Glutamatergic neuron (in vitro differentiated cells): ENCODE measurements around the gene ABCD3. TPM values are rescaled to one million over a fixed set of nuclear protein-coding genes. Genes with fewer than 3 reads are reported as not detected.
"Not testable (repeated sequence)": the region's sequence is repeated elsewhere in the genome, so short reads cannot be mapped to it uniquely, and the experiment has no call there.

Experiments used
- DNase-seq: peaks from one replicate; pipeline ENCODE4 v3.0.0; 2022
- H3K27ac Mint-ChIP-seq: one replicate; pipeline ENCODE4 v1.8.0; 2020; ENCODE audit warnings: mild to moderate bottlenecking, mixed read lengths, inconsistent platforms; ENCODE audit not compliant: unreplicated experiment
- H3K27me3 Mint-ChIP-seq: one replicate; pipeline ENCODE4 v1.8.0; 2020; ENCODE audit warnings: mild to moderate bottlenecking, moderate library complexity, mixed read lengths, inconsistent platforms; ENCODE audit not compliant: unreplicated experiment
- H3K36me3 Mint-ChIP-seq: one replicate; pipeline ENCODE4 v1.8.0; 2020; ENCODE audit warnings: mild to moderate bottlenecking, mixed read lengths, inconsistent platforms; ENCODE audit not compliant: unreplicated experiment
- H3K4me1 Mint-ChIP-seq: one replicate; pipeline ENCODE4 v1.8.0; 2020; ENCODE audit warnings: mild to moderate bottlenecking, low read depth, mixed read lengths, inconsistent platforms; ENCODE audit not compliant: unreplicated experiment
- H3K4me3 Mint-ChIP-seq: one replicate; pipeline ENCODE4 v1.8.0; 2020; ENCODE audit warnings: mild to moderate bottlenecking, mixed read lengths, inconsistent platforms; ENCODE audit not compliant: unreplicated experiment
- H3K9me3 Mint-ChIP-seq: one replicate; pipeline ENCODE4 v1.8.0; 2020; ENCODE audit warnings: mild to moderate bottlenecking, moderate library complexity, mixed read lengths, inconsistent platforms; ENCODE audit not compliant: unreplicated experiment
- CTCF ChIP-seq: fragments of 200-600 bp; sonication (generic); IDR thresholded peaks from one replicate; pipeline ENCODE4 v1.5.0; 2021; ENCODE audit not compliant: partially characterized antibody, unreplicated experiment
- total RNA-seq: library from RNA; stranded (reverse); fragmentation: NEBNext Ultra II Directional; extraction: Animal tissue kit (Norgen Biotek cat#: 25700); gene quantifications from one replicate; pipeline ENCODE4 v1.2.1, GENCODE V29; 2021; ENCODE audit not compliant: unreplicated experiment

ABCD3 gene
- total RNA-seq, 1 donor from 2014 or later: 26.0 TPM

- TF ChIP-seq CTCF: no peak
- H3K4me1 Mint-ChIP-seq: no peaks in the 10 kb centered on the region
- H3K4me3 Mint-ChIP-seq: no peak overlapping the region
- H3K27ac Mint-ChIP-seq: no peak overlapping the region
- DNase-seq: no peak
- H3K36me3 Mint-ChIP-seq: peaks cover 5% of the 10 kb centered on the region
- no peaks in the 10 kb centered on the region for H3K27me3 Mint-ChIP-seq
- H3K9me3 Mint-ChIP-seq: no peaks in the 10 kb centered on the region
Measured at GRCh38 chr1:94565901-94566300, 147.7 kb downstream of the ABCD3 start.

- not testable (repeated sequence) for H3K4me3 Mint-ChIP-seq, H3K9me3 Mint-ChIP-seq, H3K27me3 Mint-ChIP-seq, H3K27ac Mint-ChIP-seq, H3K36me3 Mint-ChIP-seq, H3K4me1 Mint-ChIP-seq, DNase-seq
Measured at GRCh38 chr1:94566436-94566835, 148.2 kb downstream of the ABCD3 start.

- not testable (repeated sequence) for H3K4me1 Mint-ChIP-seq, H3K27me3 Mint-ChIP-seq, H3K9me3 Mint-ChIP-seq, H3K27ac Mint-ChIP-seq, DNase-seq, H3K4me3 Mint-ChIP-seq
- H3K36me3 Mint-ChIP-seq: peaks cover 14% of the 10 kb centered on the region
Measured at GRCh38 chr1:94567975-94568607, 149.9 kb downstream of the ABCD3 start.

Other genes starting within 250 kb of the ABCD3 start
- gene ARHGAP29, start 180.8 kb upstream of the ABCD3 start, total RNA-seq: 1.1 TPM
- gene F3, start 123.4 kb downstream of the ABCD3 start, total RNA-seq: 0.93 TPM